GM21381 (cell line): Measurements from ENCODE around the gene NRAS.
"Not testable (repeated sequence)": the region's sequence is repeated elsewhere in the genome, so short reads cannot be mapped to it uniquely, and the experiment has no call there.

Experiments
- ATAC-seq: cut with Tn5 transposase; IDR thresholded peaks from one replicate; pipeline ENCODE4 v1.9.1; 2021; ENCODE audit warnings: mild to moderate bottlenecking, moderate library complexity; ENCODE audit not compliant: unreplicated experiment

The NRAS gene

DNA sequence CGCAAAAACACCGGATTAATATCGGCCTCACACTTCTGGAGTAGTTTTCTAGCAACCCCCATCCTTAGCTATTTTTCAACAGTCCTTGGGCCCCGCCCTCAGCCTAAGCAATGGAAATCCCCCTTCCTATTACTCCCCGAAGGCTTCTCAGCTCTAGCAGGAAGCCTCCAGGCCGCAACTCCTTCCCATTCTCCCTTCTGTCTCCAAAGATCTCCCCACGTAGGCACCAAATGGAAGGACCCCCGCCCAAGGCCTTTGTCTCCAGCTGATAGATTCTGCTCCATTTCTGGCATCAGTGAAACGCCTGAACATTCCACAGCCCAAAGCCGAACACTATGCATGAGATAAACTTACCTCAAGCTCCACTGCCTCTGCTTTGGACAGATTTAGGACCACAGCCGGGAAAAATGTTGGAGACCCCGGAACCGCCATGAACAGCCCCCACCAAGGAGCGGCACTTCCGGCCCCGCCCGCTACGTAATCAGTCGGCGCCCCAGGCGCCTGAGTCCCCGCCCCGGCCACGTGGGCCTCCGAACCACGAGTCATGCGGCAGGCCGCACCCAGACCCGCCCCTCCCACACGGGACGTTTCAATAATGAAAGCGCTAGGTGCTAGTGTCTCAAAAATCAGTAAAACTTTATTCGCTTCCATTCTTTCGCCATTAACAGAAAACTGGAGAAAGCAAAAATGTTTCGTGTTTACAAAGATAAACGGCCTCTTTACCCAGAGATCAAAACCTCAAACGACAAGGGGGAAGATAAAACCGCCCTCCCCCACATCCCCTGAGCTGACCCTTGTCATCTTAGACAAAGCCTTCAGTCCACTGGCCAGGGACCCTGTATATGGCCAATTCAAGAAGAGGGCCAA, at the start of gene NRAS:
Gene NRAS, minus strand, starts transcription at position 468 of the 867 bp plus-strand sequence. CDS start 611 bp downstream, outside the sequence.
- ATAC-seq = peak; percentile 95

DNA sequence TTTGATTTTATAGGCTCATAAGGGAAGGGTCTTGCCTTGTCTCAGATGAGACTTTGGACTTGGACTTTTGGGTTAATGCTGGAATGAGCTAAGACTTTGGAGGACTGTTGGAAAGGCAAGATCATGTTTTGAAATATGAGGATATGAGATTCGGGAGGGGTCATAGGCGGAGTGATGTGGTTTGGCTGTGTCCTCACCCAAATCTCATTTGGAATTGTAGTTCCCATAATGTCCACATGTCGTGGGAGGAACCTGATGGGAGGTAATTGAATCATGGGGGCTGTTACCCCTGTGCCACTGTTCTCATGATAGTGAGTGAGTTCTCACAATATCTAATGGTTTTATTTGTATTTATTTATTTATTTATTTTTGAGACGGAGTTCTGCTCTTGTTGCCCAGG, 48.1 kb upstream of the NRAS start:
- ATAC-seq = no peak

DNA sequence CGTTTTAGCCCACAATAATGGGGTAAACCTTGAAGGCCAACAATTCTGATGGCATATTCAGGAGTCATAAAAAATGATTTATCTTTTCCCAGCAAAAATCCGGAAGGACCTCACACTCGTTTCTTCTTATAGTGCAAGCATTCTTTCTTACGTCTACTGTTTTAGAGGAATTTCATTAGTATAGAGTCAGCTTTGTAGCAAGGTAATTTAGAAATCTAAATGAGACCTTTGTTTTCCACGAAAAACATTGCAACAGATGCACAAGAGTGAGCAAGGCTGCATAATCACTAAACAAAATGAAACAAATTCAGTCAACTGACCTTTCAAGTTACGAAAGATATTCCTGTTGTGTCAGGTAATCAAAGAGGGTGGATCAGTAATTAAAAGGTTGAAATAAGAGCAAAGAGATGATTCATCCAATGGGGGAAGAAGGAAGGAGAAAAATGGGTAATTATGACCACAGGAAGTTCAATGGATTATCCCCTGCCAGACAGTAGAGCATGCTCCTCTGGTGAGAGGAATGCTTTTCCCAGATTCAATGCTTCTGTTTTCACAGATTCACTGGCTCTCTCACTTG, 41.8 kb upstream of the NRAS start:
- no peak for ATAC-seq

DNA sequence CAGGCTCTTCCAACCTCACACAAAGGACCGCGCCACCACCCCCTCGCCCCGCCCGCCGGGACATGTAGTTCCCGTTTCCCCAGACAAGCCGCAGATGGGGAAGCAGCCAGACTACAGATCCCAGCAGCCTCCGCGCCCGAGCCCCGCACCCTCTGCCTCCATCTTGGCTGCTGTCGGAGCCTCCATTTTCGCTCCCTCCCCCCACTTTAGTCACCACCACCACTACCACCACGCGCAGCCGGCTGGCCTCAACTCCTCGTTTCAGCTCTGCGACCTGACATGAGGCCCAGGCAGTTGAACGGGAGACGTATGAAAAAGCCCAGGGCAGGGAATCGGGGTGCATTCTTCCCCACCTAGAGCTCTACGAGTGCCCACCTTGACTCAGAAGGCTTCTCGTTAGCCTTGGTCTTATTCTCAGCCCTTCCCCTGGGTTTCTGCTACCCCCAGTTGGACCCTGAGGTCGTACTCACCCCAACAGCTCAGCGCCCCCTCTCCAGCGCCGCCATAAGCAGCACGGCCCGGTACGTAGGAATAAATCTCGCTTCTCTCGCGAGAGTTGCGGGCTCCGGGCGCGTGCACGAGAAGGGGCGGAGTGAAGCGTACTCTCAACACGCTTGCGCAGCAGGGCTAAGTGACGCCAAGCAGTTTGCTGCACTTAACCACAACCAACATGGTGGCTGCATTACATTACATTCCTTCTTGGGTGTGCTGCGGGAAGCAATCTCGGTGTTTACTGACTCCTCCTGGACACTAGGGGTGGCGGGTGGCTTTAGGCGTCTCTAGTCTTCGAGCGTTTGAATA, 41.1 kb upstream of the NRAS start, which contains the start of gene CSDE1:
Gene CSDE1, minus strand, starts transcription at position 530 of the 801 bp plus-strand sequence. CDS start 18,094 bp downstream, outside the sequence.
- peak; percentile 81 for ATAC-seq

DNA sequence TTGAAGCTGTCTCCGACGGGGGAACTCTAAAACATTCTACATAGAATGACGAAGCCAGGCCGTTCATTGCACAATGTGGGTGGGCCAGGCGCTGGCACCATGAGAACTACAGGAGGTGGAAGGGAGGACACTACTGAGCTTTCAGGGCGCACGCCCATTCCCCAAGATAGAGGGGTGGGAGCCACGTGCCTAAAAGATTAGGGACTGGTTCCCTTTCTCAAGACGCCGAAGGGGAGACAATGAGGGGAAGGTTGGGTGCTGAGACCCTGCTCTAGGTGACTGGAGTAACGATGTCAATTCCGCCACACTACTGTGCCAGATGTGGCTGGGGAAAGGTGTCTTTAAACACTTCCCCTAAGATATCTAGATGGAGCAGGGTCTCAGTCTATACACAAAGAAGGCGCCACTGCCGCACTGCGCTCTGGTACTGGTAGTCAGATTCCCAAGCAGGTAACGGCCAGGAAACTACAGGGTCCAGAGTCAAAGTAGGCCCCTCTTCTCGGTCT, 40.4 kb upstream of the NRAS start:
- peak; percentile 5 for ATAC-seq

DNA sequence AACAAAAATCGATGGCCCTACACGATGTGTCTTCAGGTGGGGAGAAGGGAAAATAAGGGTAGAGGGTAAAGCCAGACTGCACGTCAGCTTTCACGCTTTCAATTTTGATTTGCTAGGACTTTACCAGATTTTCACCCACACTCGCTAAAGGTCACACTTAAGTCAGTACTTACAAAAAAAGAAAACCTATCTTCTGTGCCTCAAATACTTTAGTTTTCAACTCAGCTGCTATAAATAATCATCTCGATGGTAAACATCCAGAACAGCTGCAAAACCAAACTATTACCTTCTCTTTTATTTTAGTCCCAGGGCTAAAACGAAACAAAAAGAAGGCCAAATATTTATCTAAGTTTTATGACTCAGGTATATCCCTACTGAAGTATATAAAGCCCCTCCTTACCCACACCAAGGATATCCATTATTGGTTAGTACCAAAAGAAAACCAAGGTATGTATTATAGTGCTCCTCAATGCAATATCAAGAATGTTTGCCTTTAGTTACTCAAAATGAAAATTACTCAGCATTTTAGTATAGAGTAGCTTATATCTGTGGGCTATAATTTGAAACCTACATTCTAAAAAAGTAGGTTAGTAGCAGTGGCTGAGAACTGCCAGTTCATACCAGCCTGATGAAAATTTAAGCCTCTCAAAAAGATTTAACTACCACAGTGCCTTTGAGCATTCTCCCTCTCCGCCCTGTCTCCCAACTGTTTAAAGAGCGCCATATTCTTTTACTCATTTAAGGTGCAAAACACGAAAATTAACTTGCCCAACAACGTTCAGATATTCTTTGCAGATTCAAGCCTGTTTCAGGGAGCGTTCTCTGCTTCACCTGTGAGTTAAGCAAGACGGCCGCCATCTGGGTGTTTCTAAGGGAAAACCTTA, 39.7 kb upstream of the NRAS start:
- peak; percentile 41 for ATAC-seq

DNA sequence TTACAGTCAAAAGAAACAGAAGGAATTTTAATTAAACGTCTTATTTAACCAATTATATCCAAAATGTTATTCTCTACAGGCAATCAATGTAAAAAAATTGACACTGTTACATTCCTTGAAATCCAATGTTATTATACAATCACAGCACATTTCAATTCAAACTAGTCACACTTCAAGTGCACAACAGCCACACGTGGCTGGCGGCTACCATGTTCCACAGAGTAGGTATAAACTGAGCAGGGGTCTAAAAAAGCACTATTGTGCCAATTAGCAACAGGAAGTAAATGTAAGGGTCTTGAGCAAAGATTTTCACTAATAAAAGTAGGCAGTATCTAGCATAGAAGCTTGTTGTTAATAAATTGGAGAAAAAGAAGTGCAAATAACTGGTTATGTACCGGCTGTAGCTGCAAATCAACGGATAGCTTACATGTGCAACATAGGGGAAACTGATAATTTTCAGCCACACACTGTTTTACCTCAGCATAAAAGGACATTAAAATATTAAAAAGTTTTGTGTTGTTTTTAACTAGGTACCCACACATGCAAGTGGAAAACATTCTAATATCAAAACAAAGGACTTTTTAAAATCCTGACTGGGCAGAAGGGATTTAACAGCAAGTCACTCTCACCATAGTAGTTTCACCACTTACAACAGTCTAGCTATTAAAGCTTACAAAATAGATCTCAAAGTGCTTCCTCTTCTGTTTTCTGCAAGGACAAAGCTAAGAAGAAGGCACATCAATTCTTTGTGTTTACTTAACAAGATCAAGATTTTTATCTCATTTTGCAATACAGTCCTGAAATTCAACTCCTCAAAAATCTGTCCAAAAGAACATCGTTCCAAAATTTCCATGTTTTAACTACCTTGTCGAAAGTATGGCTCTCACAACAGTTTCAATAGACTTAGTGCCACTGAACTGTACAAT, 38.7 kb upstream of the NRAS start:
- no peak for ATAC-seq

DNA sequence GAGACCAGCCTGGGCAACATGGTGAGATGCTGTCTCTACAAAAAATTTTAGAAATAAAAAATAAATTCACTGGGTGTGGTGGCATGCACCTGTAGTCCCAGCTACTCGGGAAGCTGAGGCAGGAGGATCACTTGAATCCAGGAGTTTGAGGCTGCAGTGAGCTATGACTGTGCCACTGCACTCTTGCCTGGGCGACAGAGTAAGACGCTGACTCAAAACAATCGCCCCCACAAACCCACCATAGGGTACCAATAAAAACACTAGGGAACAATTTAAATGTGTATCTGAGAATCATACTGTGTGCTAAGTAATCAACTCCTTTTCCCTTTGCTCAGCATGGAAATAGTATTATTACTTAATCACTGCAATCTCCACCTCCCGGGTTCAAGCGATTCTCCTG, 37.1 kb upstream of the NRAS start:
- ATAC-seq = not testable (repeated sequence)

DNA sequence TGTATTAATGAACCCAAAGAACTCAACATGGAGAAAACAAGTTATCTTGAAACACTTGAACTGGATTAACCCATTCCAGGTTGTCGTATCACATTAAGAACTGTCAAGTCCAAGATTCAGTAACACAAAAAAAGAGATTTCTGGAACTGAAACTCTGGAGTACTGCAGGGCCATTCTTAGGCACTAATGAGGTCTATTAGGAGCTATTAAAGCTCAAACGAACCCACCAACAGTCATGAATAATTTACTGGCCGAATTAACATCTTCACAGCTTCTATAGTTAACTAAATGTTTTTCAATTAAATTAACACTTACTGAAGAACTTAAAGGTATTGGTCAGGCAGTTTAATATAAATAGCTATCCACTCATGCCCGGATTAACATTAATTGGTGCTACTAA, 36.6 kb upstream of the NRAS start:
- ATAC-seq = no peak

DNA sequence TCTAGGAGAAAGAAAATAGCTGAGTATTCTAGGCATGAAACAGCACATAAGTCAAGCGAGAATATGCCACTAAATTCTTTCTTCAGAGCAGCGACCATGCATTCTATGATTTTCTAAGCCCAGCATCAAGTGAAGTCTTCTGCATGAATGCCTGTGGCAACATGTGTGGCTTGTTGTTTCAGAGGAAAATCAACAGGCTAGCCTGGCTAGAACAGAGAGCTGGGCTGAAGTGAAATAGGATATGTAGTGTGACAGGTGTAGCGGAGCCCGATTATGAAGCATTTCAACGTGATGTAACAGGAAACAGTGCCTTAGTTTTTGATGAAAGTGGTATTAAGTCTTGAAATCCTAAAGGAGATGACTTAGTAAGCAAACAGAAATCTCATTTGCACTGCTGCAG, 34.2 kb upstream of the NRAS start:
- ATAC-seq = no peak

DNA sequence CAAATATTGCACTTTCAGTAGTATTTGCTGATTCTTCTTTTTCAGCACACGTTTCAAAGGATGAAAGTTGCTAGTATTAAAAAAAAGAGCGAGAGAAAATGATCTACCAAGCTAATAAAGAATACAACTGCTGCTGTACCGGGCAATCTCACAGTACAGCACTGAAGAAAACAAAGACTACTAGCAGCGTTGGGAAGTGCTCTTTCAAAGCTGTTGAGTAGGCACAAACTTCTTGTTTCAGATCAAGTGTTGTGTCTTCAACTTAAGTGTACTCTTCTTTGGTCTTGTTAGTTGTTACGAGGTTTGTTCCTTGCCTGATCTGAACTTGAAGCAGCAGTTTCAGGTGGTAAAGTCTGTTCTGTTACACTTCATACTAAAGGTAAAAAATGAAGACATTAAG, 33.3 kb upstream of the NRAS start:
- ATAC-seq = no peak

DNA sequence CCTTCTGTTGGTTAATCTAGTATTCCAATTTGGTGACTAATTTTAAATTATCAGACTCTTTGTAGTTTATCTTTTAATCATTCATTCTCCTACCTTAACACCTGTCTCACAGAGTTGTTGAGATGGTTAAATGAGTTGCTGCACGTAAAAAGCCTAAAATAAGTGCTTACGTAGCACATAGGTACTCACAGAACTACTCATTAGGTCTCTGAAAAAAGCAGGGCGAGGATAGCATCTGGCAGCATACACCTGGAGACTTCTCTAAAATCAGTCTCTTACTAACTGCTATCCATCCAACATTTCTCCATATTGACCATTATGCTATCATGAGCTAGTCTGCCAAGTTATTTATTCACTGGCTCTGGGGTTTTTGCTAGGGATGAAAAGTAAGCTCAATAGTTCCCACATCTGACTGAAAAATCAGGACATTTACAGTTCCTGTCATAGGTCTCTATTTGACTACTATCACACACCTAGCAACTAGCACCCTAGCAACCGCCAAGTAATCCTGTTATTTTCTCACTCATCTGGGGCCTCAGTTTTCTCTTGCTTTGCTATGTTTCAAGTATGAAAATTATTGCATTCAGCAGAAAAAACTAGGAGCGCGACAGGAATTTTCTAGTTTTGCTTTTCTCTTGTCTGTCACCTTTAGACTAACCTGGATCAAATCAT, 30.0 kb upstream of the NRAS start:
- no peak for ATAC-seq

DNA sequence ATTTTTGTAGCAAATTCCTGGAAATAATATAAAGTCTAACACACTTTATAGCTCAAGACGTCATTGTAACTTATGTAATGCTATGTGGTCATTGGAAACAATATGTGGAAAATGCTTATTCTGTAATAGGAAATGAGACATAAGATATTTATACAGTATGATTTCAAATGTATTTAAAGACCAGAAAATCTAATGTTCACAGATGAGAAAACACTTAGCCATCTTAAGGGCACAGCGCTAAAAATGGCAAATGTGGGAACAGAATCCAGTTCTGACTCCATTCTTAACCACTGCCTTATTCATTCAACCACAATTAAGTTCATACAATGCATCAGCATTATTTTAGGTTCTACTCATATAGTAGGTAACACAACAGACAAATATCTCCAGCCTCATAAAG, 28.7 kb upstream of the NRAS start:
- ATAC-seq = no peak

DNA sequence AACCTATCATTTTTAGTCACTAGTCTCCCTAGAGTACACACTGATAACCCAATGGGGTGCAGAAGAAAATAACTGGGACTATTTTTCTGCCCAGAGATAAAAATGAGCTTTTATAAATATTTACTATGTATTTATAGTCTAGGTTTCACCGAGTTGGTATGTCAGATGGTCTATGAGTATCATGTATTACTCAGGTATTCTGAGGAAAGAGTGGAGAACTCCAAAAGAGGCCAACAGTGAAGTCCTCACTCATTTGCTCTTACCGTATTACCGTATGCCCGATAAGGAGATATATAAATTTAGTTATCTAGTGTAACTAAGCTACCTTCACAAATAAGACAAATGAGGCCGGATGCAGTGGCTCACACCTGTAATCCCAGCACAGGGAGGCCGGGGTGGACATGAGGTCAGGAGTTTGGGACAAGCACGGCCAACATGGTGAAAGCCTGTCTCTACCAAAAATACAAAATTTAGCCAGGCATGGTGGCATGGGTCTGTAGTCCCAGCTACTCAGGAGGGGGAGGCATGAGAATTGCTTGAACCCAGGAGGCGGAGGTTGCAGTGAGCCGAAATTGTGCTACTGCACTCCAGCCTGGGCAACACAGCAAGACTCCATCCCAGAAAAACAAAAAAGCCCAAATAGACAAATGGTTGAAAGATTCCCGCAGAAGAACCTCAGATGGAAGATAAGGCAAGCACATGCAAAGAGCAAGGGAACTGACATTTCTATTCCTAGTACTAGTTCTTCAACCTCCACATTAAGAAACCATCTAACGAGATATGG, 25.6 kb upstream of the NRAS start:
- ATAC-seq = no peak

DNA sequence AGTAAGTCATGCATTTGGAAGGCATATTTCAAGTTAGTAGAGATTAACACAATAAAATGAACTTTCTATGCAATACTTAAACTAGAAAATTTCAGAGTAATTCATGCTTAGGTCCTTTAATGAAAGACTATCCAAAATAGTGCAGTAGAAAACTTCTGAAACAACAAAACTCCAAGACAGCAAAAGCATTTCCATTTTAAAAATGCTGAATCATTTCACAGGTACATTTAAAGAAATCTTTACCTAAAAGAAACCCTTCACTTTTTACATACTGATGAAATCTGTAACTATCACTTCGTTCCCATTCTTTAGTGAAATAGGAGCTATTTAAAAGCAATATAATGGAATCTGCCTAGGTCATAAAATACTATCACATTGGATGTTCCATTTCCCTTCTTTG, 23.8 kb upstream of the NRAS start:
- ATAC-seq = no peak

DNA sequence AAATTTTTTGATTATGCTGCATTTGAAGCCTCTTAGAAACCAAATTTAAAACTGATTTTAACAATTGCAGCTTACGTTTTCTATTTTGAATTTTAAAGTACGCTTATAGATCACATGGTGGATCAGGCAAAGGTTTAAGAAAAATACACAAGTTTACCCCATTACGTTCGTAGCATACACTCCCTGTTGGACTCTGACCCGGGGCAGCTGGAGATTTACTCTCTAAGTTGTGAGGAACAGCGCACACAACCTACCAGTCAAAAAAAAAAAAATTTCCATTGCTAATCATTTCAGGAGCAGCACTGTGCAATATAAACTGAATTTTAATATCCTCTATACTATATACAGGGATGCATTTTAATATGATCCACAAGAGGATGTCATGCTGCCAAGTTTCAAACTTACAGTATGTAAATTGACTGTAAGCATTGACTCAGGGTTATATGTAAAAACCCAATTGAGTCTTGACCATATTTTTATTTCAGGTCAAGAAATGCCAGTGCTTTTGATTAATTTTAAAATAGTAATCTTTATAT, 20.8 kb upstream of the NRAS start:
- ATAC-seq = no peak

DNA sequence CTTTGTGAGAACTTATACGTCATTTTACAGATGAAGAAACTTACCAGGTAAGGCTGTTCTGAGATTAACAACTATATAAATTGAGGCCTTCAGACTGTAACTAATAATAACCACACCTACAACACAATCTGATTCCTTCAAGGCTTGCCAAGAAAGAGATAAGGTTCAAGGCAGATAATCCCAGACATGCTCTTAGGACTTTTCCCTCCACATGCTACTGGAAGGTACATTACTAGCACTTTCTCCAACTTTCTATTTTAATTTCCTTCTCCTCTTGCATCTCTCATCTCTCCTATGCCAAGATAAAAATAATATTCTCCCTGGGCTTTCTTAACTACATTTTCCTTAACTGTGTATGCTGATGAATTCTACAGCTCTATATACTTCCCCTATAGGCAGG, 18.9 kb upstream of the NRAS start:
- no peak for ATAC-seq

DNA sequence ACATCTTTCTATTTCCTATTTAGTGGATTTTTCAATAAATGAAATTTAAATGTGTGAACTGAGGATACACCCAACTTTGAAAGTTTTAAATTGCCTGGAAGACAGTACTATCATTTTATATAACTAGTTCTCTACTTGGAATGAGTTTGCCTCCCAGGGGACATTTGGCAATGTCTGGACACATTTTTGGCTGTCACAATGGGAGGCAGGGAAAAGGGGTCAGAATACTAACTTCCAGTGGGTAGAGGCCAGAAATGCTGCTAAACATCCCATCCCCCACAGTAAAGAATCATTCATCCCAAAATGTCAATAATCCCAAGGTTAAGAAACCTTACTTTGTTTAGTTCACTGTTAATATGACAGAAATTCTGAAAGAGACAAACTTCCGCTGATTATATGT, 13.2 kb upstream of the NRAS start:
- ATAC-seq = no peak
